ENCODE measurements around the gene PMM2.

PMM2 gene

GRCh38 chr16:8812162-8812843 lies 14.7 kb downstream of the PMM2 start:
- DNase-seq (ENCODE audit: low spot score) = no peak
- CTCF ChIA-PET = no interaction called here
- POLR2A ChIA-PET (ENCODE audit: low non-redundant PET) = no interaction called here
- TF ChIP-seq CTCF (conservative IDR thresholded peaks at IDR 0.05; ENCODE audit: low read depth) = no peak
- H3K27ac ChIP-seq = no peak overlapping the region

GRCh38 chr16:8814095-8814806 lies 16.6 kb downstream of the PMM2 start:
- ChIA-PET POLR2A (ENCODE audit: low non-redundant PET) (no interaction called here), CTCF (no interaction called here)
- no peak for TF ChIP-seq CTCF (conservative IDR thresholded peaks at IDR 0.05; ENCODE audit: low read depth)
- no peak overlapping the region for H3K27ac ChIP-seq
- DNase-seq (ENCODE audit: low spot score) = no peak

- CTCF ChIA-PET = interaction anchor here (0.8 kb wide), 1 partner anchor 9 kb away, joined by 4 read pairs; no protein-coding TSS in a partner anchor
- POLR2A ChIA-PET (ENCODE audit: low non-redundant PET) = no interaction called here
These were observed 19.5 kb downstream of the PMM2 start for GRCh38 chr16:8816967-8817655.

GRCh38 chr16:8818504-8819270 lies 21.0 kb downstream of the PMM2 start:
- no peak overlapping the region for H3K27ac ChIP-seq
- DNase-seq (ENCODE audit: low spot score) = no peak
- CTCF ChIA-PET = interaction anchor here (0.6 kb wide), 1 partner anchor 62 kb away, joined by 3 read pairs; no protein-coding TSS in a partner anchor
- TF ChIP-seq CTCF (conservative IDR thresholded peaks at IDR 0.05; ENCODE audit: low read depth) = no peak
- POLR2A ChIA-PET (ENCODE audit: low non-redundant PET) = no interaction called here

More at GRCh38 chr16:8816967-8817655, 19.5 kb downstream of the PMM2 start:
- no peak for DNase-seq (ENCODE audit: low spot score)
- TF ChIP-seq CTCF (conservative IDR thresholded peaks at IDR 0.05; ENCODE audit: low read depth) = no peak
- no peak overlapping the region for H3K27ac ChIP-seq

GRCh38 chr16:8819411-8820034 lies 21.9 kb downstream of the PMM2 start:
- no peak for DNase-seq (ENCODE audit: low spot score)
- TF ChIP-seq CTCF (conservative IDR thresholded peaks at IDR 0.05; ENCODE audit: low read depth) = no peak
- POLR2A ChIA-PET (ENCODE audit: low non-redundant PET) = no interaction called here
- CTCF ChIA-PET = no interaction called here
- H3K27ac ChIP-seq = no peak overlapping the region

GRCh38 chr16:8822403-8822802 lies 24.8 kb downstream of the PMM2 start:
- H3K27ac ChIP-seq = no peak overlapping the region
- POLR2A ChIA-PET (ENCODE audit: low non-redundant PET) = no interaction called here
- no peak for TF ChIP-seq CTCF (conservative IDR thresholded peaks at IDR 0.05; ENCODE audit: low read depth)

More at GRCh38 chr16:8822403-8822802, 24.8 kb downstream of the PMM2 start:
- DNase-seq (ENCODE audit: low spot score) = no peak
- CTCF ChIA-PET = no interaction called here

Data from RWPE1 (cell line).